Measurements from ENCODE around the gene SCN2B.

GRCh38 chr11:118212131-118212725 lies 35.8 kb upstream of the SCN2B start:
- no peak for TF ChIP-seq CTCF (IDR thresholded peaks at IDR 0.05)
- TF ChIP-seq POLR2AphosphoS5 (IDR thresholded peaks at IDR 0.05): no peak

Measured in transverse colon (tissue), 4 donors.